ENCODE measurements around the gene KLHDC9. TPM values are rescaled to one million over a fixed set of nuclear protein-coding genes. Genes with fewer than 3 reads are reported as not detected.
A peak's percentile ranks its signal among the peaks of the same experiment; 100 is the strongest.

Gene KLHDC9
- polyA plus RNA-seq, 1 donor (not counting 4 experiments of a cell fraction or from before 2014, with no cell fraction given): 0.54 TPM

DNA sequence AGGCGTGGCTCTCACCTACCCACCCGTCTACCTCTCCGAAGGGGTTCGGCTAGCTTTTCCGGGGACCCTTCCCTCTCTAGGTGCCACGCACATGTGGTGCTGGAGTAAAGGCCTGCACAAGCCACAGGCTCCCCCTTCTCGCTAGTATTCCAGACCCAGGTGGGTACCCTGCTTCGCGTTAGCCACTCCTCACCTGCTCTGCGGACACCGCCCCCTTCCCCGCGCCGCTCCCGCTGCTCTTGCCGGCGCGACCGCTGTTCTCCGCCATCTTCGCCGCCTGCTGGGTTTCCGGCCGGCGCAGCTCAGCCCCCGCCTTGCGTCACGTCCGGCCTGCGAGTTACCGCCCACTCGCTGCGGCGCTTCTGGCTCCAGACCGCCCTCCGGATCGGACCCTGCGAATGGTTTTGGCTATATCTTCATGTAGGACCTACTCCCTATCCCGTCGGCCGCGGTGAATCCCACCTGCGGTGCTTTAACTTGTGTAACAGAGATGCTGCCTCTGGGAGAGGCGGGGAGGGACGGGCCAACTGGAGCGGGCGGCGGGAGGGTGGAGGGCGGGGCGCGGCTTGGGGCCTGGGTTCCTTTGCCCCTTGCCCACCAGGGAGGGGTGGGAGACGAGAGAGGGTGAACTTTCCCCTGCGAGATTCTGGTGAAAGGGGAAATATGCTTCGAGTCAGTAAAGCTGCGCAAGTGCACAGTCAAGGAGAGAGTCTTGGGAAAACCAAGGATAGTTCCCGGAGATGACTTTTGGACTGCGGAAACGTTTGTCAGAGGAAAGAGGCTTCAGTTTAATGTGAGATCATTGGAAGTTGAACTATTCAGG is 19.8 kb downstream of the KLHDC9 start, which contains the start of the genes NIT1 and PFDN2:
TSS of gene NIT1 (plus strand) at position 347 of the 823 bp plus-strand sequence. CDS start at position 419, 72 bp downstream.
TSS of gene PFDN2 (minus strand) at position 279 of the 823 bp plus-strand sequence. CDS start at position 268, 11 bp downstream.
- no peak for DNase-seq (ENCODE audit: low read depth, low spot score)
- dilution Hi-C loops (cut with MboI; ENCODE audit: extremely low pct_ligation_motif_present, low sequenced_read_pairs): no loop called here
- H3K4me1 ChIP-seq (ENCODE audit: control insufficient read depth, extremely low read depth, insufficient read depth, low read length): peaks cover 39% of the 10 kb centered on the region
- peak within 1 kb of the TSS; percentile 62 for H2AFZ ChIP-seq (ENCODE audit: control insufficient read depth, low read length)
- no peaks in the 10 kb centered on the region for H4K20me1 ChIP-seq (ENCODE audit: control insufficient read depth, extremely low read depth, insufficient read depth, low read length)
- no peaks in the 10 kb centered on the region for H3K27me3 ChIP-seq (ENCODE audit: control insufficient read depth, extremely low read depth, insufficient read depth, low read length)
- TF ChIP-seq, protein P1, sequence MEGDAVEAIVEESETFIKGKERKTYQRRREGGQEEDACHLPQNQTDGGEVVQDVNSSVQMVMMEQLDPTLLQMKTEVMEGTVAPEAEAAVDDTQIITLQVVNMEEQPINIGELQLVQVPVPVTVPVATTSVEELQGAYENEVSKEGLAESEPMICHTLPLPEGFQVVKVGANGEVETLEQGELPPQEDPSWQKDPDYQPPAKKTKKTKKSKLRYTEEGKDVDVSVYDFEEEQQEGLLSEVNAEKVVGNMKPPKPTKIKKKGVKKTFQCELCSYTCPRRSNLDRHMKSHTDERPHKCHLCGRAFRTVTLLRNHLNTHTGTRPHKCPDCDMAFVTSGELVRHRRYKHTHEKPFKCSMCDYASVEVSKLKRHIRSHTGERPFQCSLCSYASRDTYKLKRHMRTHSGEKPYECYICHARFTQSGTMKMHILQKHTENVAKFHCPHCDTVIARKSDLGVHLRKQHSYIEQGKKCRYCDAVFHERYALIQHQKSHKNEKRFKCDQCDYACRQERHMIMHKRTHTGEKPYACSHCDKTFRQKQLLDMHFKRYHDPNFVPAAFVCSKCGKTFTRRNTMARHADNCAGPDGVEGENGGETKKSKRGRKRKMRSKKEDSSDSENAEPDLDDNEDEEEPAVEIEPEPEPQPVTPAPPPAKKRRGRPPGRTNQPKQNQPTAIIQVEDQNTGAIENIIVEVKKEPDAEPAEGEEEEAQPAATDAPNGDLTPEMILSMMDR (optimal IDR thresholded peaks at IDR 0.05 in 1 of 3, IDR thresholded peaks at IDR 0.05 in 1 of 3, conservative IDR thresholded peaks at IDR 0.05 in 1 of 3; ENCODE audit: extremely low read depth in 1 of 3, insufficient read depth in 2 of 3, low read length in 3 of 3): no peak
- TF ChIP-seq EZH2 (IDR thresholded peaks at IDR 0.05; ENCODE audit: low read length): no peak
- peaks cover 51% of the 10 kb centered on the region for H3K79me2 ChIP-seq (ENCODE audit: control insufficient read depth, insufficient read depth, low read length)
- H3K9me3 ChIP-seq (ENCODE audit: control insufficient read depth, low read depth, low read length): no peaks in the 10 kb centered on the region
- H3K36me3 ChIP-seq (ENCODE audit: control insufficient read depth in 2 of 2, extremely low read depth in 1 of 2, insufficient read depth in 2 of 2, low read length in 2 of 2): peaks cover 19 to 37% of the 10 kb centered on the region in 2 experiments
- peak within 1 kb of the TSS; percentile 72 to 86 (median 85) for H3K4me3 ChIP-seq (ENCODE audit: control insufficient read depth in 2 of 3, extremely low read depth in 1 of 3, insufficient read depth in 2 of 3, low read depth in 1 of 3, low read length in 3 of 3)
- peak within 1 kb of the TSS; percentile 90 for H3K4me2 ChIP-seq (ENCODE audit: control insufficient read depth, extremely low read depth, insufficient read depth, low read depth, low read length)
- H3K27ac ChIP-seq (ENCODE audit: control insufficient read depth, insufficient read depth, low read length): peak within 1 kb of the TSS; percentile 97
- H3K9me1 ChIP-seq (ENCODE audit: control insufficient read depth, extremely low read depth, insufficient read depth, low read length): no peaks in the 10 kb centered on the region
- H3K9ac ChIP-seq (ENCODE audit: control insufficient read depth, extremely low read depth, insufficient read depth, low read length): peak within 1 kb of the TSS; percentile 98
- no peak for FAIRE-seq

DNA sequence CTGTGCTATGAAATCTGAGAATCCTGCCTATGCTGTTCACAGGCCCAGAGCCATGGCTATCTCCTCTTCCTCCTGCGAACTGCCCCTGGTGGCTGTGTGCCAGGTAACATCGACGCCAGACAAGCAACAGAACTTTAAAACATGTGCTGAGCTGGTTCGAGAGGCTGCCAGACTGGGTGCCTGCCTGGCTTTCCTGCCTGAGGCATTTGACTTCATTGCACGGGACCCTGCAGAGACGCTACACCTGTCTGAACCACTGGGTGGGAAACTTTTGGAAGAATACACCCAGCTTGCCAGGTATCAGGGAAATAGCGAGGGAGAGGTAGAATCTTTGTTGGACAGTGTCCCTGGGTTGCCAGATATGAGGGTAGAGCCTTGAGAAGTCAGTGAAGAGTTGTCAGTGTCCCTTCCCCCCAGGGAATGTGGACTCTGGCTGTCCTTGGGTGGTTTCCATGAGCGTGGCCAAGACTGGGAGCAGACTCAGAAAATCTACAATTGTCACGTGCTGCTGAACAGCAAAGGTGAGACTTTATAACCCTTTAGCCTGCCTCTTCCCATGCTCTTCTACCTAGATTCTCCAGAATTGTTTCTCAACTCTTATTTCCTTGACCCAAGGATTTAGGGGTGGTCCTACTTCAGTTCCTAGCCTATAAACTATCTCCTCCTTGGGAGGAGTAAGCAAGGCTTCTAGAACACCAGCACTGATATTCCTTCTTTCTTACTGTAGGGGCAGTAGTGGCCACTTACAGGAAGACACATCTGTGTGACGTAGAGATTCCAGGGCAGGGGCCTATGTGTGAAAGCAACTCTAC is 21.1 kb downstream of the KLHDC9 start:
- Histone ChIP-seq H3K27me3 (ENCODE audit: control insufficient read depth, extremely low read depth, insufficient read depth, low read length) (no peaks in the 10 kb centered on the region), H4K20me1 (ENCODE audit: control insufficient read depth, extremely low read depth, insufficient read depth, low read length) (no peaks in the 10 kb centered on the region), H3K4me2 (ENCODE audit: control insufficient read depth, extremely low read depth, insufficient read depth, low read depth, low read length) (peak overlapping the region; percentile 90), H3K9me3 (ENCODE audit: control insufficient read depth, low read depth, low read length) (no peaks in the 10 kb centered on the region), H3K27ac (ENCODE audit: control insufficient read depth, insufficient read depth, low read length) (peak overlapping the region; percentile 97), H3K79me2 (ENCODE audit: control insufficient read depth, insufficient read depth, low read length) (peaks cover 40% of the 10 kb centered on the region), H3K9ac (ENCODE audit: control insufficient read depth, extremely low read depth, insufficient read depth, low read length) (peak overlapping the region; percentile 98), H3K4me3 (ENCODE audit: control insufficient read depth in 2 of 3, extremely low read depth in 1 of 3, insufficient read depth in 2 of 3, low read depth in 1 of 3, low read length in 3 of 3) (peak overlapping the region; percentile 72 to 86 (median 85)), H3K4me1 (ENCODE audit: control insufficient read depth, extremely low read depth, insufficient read depth, low read length) (peaks cover 32% of the 10 kb centered on the region), H3K9me1 (ENCODE audit: control insufficient read depth, extremely low read depth, insufficient read depth, low read length) (no peaks in the 10 kb centered on the region), H3K36me3 (ENCODE audit: control insufficient read depth in 2 of 2, extremely low read depth in 1 of 2, insufficient read depth in 2 of 2, low read length in 2 of 2) (peaks cover 26 to 38% of the 10 kb centered on the region in 2 experiments), H2AFZ (ENCODE audit: control insufficient read depth, low read length) (no peak overlapping the region)
- DNase-seq (ENCODE audit: low read depth, low spot score) (peak; percentile 89), FAIRE-seq (no peak)
- no peak for TF ChIP-seq EZH2 (IDR thresholded peaks at IDR 0.05; ENCODE audit: low read length)
- TF ChIP-seq, protein P1 (optimal IDR thresholded peaks at IDR 0.05 in 1 of 3, IDR thresholded peaks at IDR 0.05 in 1 of 3, conservative IDR thresholded peaks at IDR 0.05 in 1 of 3; ENCODE audit: extremely low read depth in 1 of 3, insufficient read depth in 2 of 3, low read length in 3 of 3): peak; percentile 37 to 83 (median 43)
- dilution Hi-C loops (cut with MboI; ENCODE audit: extremely low pct_ligation_motif_present, low sequenced_read_pairs): no loop called here
